GM12873 (cell line): Measurements from ENCODE around the gene ZNF384.

Experiments used
- TF ChIP-seq, protein P1 (sequence below): IDR thresholded peaks from 2 replicates; pipeline ENCODE4 v1.5.1; 2012; ENCODE audit warnings: low read depth, mild to moderate bottlenecking, moderate library complexity, low read length, control low read depth; ENCODE audit not compliant: insufficient read depth; ENCODE audit errors: missing control alignments

The ZNF384 gene

DNA sequence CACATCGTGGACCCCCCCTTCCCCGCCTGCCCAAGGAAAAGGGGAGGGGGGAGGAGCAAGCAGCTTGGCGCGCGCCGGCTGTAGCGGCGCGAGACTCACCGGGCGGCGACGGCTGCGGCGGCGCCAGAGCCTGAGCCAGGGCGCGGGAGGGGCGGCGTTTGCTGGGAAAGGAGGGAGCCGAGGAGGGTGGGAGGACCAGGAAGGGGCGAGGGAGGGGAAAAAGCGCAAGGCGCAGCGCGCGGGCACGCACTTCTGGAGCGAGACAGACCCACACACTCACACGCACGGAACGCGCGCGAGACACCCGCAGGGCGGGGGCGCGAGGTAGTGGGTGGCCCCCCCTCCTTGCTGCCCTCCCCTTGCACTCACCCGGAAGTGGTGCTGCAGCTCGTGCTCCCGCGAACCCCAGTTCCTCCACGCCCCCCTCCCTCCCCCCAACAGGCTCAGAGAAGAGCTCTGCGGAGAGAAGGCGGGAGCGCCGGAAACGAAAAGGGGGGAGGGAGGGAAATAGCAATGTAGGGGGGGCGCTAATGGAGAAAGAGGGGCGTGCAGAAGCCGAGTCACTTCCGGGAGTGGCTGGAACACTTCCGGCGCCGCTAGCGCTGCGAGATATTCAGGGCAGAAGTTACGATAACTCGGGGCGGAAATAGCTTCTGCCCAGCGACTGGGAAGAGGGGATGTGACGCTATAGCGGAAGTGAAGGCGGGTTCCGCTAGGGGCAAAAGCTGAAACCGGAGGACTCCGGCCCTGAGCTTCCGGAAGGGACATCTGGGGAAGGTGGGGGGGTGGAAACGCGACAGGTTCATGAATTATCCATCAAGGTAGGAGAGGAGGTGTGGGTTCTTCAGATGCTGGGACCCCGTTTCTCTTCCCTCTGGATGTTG is at the start of gene ZNF384:
Gene ZNF384 (minus strand): TSS at position 377 of the 884 bp plus-strand sequence. CDS start 9,855 bp downstream, outside the sequence.
- TF ChIP-seq, protein P1, sequence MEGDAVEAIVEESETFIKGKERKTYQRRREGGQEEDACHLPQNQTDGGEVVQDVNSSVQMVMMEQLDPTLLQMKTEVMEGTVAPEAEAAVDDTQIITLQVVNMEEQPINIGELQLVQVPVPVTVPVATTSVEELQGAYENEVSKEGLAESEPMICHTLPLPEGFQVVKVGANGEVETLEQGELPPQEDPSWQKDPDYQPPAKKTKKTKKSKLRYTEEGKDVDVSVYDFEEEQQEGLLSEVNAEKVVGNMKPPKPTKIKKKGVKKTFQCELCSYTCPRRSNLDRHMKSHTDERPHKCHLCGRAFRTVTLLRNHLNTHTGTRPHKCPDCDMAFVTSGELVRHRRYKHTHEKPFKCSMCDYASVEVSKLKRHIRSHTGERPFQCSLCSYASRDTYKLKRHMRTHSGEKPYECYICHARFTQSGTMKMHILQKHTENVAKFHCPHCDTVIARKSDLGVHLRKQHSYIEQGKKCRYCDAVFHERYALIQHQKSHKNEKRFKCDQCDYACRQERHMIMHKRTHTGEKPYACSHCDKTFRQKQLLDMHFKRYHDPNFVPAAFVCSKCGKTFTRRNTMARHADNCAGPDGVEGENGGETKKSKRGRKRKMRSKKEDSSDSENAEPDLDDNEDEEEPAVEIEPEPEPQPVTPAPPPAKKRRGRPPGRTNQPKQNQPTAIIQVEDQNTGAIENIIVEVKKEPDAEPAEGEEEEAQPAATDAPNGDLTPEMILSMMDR = peak; percentile 17

DNA sequence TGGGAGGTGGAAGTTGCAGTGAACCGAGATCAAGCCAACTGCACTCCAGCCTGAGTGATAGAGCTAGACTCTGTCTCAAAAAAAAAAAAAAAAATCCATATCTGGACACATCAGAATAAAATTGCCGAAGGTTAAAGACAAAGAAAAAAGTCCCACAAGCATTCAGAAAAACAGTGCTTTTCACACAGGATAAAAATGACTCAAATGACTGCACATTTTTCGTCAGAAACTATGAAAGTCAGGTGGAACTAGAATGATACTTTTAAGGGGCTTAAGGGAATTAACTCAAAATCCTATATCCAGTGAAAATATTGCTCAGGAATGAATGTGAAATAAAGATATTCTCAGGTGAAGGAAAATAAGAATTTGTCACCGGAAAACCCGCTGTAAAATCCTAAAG is 47.6 kb upstream of the ZNF384 start:
- TF ChIP-seq, protein P1 = no peak

DNA sequence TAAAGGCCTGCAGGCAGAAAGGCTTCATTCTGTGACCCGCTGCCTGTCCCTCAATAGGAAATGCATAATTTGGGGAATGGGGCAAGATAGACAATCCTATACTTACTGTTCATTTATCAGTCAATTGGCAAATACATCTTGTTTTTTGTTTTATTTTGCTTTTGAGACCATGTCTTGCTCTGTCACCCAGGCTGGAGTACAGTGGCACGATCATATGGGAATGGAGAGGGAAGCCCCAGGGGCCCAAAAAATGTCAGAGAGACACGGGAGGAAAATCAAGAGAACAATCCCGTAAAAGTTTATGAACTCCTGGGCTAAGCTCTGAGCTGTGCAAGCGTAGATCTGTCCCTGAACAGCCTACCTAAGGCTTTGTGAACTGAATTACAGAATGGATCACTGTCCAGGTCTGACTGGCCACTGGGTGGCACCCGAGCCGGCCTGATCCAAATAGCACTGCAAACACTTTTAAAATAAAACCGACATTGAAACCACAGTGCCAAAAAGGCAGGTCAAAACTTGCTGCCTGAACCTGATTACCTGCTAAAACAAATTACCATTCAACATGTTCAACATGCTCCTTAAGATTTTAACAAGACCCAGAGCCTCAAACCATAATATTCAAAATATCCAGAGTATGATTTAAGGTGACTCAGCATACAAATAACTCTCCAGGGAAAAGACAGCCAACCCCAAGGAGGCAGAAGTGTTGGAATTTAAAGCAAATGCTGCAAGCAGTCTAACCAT is 46.4 kb upstream of the ZNF384 start:
- TF ChIP-seq, protein P1 = peak; percentile 55

DNA sequence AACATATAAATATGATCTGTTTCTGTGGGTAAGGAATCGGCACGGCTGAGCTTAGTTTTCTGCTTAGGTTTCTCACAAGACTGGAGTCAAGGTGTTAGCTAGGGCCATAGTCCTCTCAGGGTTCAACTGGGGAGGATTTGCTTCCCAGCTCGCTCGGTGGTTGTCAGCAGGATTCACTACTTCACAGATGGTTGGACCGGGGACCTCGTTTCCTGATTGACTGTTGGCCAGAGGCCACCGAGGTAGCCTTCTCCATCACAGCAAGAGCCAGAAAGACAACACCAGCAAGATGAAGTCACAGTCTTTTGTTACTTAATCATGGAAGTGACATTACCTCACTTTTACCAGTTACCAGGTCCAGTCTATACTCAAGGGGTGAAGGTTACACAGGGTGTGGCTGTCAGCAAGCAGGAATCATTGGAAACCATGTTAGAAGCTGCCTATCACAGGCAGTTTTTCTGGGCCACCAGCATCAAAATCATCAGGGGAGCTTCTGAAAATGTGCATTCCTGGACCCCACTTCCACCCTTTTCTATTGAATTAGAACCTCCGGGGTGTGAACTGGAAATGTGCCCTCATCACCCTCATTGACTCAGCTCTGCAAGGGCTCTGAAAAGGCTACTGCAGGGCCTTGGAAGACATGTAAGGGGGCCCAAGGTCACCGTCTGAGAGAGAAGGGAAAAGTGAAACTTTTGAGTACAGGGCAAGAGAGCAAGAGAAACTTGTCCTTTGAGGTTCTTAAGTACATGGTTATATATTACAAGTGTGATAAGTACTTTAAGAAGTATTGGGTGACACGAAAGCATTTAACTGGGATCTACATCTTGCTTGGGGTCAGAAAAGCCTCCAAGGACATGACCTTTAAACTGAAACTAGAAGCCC is 45.6 kb upstream of the ZNF384 start:
- TF ChIP-seq, protein P1 = no peak

DNA sequence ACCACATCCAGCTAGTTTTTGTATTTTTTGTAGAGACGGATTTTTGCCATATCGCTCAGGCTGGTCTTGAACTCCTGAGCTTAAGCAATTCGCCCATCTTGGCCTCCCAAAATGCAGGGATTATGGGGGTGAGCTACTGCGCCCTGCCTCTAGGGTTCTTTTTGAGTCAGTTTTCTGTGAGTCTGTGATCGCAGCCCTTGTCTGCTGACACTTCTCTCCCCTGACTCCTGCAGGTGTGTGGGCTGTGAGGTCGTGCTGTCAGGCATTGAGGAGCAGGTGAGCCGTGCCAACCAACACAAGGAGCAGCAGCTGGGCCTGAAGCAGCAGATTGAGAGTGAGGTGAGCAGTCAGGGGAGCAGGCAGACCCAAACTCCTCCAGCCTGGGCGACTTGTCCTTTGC is 41.0 kb upstream of the ZNF384 start:
- TF ChIP-seq, protein P1 = peak; percentile 18

DNA sequence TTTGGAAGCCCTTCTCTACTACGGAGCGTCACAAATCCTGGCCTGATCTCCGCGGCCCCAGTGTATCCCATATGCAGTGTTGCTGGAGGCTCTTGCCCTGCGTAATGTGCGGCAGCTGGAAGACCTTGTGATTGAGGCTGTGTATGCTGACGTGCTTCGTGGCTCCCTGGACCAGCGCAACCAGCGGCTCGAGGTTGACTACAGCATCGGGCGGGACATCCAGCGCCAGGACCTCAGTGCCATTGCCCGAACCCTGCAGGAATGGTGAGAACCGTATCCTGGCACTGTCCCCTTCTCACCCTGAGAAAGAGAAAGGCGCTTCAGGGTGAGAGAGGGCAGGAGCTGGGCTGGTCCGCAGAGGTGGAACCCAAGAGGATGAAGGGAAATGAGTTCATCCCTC is 40.0 kb upstream of the ZNF384 start:
- TF ChIP-seq, protein P1 = no peak
